NCI-H446 treated with DMSO at 0.1 percent for 48 hours (cell line): ENCODE results near the gene LRMDA.

Experiments used
- DNase-seq: peaks from one replicate; lab custom pipeline; 2025; lab: John Stamatoyannopoulos, UW

The LRMDA gene

GRCh38 chr10:76442113-76442512 is 1010.7 kb downstream of the LRMDA start:
- no peak for DNase-seq

- DNase-seq = no peak
Measured at GRCh38 chr10:76444034-76444800, 1012.8 kb downstream of the LRMDA start.

GRCh38 chr10:76447578-76447977 is 1016.2 kb downstream of the LRMDA start:
- DNase-seq = no peak

- no peak for DNase-seq
Measured at GRCh38 chr10:76451911-76452310, 1020.5 kb downstream of the LRMDA start.

- DNase-seq = no peak
Measured at GRCh38 chr10:76453332-76453731, 1021.9 kb downstream of the LRMDA start.

- no peak for DNase-seq
Measured at GRCh38 chr10:76453997-76454396, 1022.6 kb downstream of the LRMDA start.

- DNase-seq = no peak
Measured at GRCh38 chr10:76454506-76455140, 1023.2 kb downstream of the LRMDA start.

- DNase-seq = no peak
Measured at GRCh38 chr10:76456197-76456596, 1024.8 kb downstream of the LRMDA start.

GRCh38 chr10:76459016-76459730 is 1027.7 kb downstream of the LRMDA start:
- peak; percentile 79 for DNase-seq

GRCh38 chr10:76461024-76461423 is 1029.6 kb downstream of the LRMDA start:
- no peak for DNase-seq

- no peak for DNase-seq
Measured at GRCh38 chr10:76463111-76463510, 1031.7 kb downstream of the LRMDA start.

GRCh38 chr10:76466836-76467503 is 1035.5 kb downstream of the LRMDA start:
- no peak for DNase-seq

GRCh38 chr10:76469675-76470074 is 1038.3 kb downstream of the LRMDA start:
- no peak for DNase-seq

GRCh38 chr10:76479103-76479790 is 1047.8 kb downstream of the LRMDA start:
- no peak for DNase-seq

GRCh38 chr10:76481178-76481577 is 1049.8 kb downstream of the LRMDA start:
- DNase-seq = no peak

GRCh38 chr10:76487582-76487981 is 1056.2 kb downstream of the LRMDA start:
- DNase-seq = no peak

- no peak for DNase-seq
Measured at GRCh38 chr10:76488602-76489001, 1057.2 kb downstream of the LRMDA start.

- no peak for DNase-seq
Measured at GRCh38 chr10:76491216-76491615, 1059.8 kb downstream of the LRMDA start.

GRCh38 chr10:76492026-76492425 is 1060.6 kb downstream of the LRMDA start:
- DNase-seq = no peak

- no peak for DNase-seq
Measured at GRCh38 chr10:76492678-76493472, 1061.5 kb downstream of the LRMDA start.

GRCh38 chr10:76497666-76498065 is 1066.2 kb downstream of the LRMDA start:
- no peak for DNase-seq
